ENCODE results near the gene ARHGAP44.
A peak's percentile ranks its signal among the peaks of the same experiment; 100 is the strongest.
"Not testable (repeated sequence)": the region's sequence is repeated elsewhere in the genome, so short reads cannot be mapped to it uniquely, and the experiment has no call there.

Gene ARHGAP44

DNA sequence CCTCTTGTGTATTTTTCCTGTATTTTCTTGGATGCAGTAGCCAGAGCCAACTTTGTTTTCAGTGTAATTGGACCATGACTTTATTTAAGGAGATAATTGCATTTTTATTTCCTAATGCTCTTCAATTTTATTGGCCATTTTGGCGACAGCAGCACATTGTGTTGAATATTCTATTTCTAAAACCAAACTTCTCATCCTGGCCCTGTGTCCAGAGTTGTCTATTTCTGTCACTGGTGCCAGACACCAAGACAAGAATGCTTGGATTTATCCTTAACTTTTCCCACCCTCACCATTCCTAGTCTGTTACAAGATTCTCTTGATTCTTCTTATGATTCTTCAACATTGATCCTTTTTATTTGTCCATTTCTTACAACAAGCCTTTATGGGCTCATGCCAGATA lies 37.1 kb downstream of the ARHGAP44 start:
- DNase-seq = no peak

DNA sequence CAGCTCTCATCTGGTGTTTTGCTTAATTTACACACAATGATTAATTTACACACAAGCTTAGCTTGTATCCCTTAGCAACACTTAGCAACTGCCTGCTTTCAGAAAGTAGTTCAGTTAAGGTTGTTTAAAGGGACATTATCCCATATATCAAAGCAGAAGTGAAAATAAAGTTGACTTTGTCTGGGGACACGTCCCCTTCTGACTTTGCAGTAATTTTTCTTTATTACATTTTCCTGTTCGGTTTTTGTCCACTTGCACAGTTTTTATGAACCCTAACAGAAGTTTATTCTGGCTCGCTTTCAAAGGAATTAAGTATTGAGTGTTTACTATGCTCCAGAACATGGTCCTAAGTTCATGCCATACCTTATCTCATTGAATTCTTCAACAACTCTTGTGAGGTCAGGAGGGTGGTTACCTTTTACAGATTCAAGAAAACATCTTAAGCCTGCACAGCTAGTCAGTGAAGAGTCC lies 41.5 kb downstream of the ARHGAP44 start:
- no peak for DNase-seq

DNA sequence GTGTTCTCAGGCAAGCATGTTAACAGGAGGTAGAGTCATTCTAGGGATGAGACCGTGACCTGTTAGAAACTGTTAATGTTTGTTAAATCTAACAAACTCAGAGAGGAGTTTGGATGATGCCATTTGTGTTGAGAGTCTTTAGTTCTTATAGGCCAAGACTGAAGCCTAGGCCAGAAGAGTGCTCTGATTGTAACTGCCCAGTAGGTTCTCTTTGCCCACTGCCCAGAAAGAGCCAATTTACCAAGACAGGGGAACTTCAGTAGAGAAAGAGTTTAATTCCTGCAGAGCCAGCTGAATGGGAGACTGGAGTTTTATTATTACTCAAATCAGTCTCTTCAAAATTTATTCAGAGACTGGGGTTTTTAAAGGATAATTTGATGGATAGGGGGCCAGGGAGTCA lies 42.5 kb downstream of the ARHGAP44 start:
- DNase-seq = no peak

DNA sequence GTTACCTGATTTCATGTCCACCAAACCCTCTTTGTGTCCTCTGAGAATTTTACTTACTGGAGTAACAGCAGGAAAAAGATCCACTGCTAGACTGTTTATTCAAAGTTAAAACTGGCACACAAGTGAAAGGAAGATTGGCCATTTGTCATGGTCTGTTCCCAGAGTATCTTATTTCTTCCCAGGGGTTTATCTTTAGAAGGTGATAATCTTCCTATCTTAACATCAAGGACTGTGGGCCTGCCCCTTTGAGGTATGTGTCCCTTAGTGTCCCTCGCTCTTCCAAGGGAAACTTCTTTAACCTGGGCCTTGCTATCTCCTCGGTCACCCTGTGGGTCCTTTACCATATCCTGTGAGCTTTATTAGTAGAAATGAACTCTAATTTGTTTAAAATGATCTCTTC lies 49.7 kb downstream of the ARHGAP44 start:
- DNase-seq = no peak

DNA sequence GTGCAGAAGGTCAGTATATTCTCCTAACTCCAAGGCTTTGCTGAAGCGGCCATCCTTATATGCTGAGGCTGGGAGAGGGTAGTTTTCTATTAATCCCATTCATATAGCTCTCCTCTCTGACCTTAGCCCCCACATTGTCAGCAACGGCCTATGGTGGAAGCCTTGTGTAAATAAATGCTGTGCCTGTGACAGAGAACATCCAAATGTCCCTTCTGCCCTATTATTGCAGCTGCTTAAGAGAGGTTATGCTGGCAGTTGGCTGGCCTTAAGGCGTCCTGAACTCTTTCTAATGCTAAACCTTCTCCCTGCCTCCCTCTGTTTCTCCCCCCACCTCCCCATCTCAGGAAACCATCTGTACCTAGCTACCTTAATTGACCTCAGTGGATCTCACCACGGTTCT lies 53.6 kb downstream of the ARHGAP44 start:
- no peak for DNase-seq

DNA sequence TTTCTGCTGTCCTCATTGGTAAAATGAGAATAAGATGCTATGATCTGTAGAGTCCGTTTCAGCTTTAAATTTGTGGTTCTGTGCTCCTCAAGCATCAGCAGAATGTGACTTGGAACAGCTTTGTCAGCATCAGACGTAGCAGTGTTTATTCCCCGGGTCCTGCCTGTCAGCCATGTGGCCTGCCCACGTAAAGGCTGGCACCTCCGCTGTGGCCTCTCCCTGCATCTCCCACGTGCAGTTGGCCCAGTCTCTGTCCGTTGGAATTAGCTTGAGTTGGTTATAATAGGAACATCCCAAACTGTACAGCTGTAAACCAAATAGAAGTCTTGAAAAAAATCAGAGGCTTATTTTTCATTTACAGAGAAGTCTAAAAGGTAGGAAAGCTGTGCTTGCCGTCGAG lies 61.7 kb downstream of the ARHGAP44 start:
- no peak for DNase-seq

DNA sequence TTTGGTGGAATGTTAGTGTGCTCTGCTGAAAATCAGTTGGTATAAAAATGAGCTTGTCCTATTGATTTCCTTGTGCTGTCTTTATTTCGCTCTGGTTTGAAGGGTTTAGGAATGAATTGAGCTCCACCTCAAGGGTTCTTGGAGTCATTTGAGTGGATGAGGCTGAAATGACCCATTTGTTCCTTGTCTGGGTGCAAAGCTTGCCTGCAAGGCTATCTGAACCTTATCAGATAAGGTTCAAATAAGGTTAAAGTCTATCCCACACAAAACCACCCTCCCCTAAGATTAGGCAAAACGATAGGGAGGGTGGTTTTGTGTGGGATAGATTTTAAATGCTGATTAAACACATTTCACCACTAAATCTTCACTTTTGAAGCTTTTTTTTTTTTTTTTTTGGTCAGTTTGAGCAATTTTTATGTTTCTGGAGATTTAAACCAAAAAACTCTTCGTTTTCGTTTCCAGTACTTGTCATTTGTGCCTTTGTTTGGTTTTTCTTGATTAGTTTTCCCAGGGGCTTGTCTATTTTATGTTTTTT lies 62.7 kb downstream of the ARHGAP44 start:
- no peak for DNase-seq

DNA sequence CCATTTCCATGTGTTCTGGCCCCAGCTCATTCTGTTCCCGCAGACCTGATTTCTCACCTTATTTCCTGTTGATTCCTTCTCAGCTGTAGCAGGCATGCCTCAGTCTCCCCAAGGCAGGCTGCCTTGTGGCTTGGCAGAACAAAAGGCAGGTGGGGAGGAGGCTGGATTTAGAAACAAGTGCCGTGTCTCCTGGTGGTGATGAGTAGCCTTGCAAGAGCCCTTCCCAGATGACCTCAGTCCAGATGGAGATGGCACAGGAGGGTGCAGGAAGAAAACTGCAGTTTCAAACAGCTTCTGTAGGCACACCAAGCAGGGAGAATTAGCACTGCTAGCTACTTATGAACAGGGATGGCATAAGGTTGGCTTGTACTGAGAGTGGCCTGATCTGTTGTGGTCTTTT lies 64.6 kb downstream of the ARHGAP44 start:
- no peak for DNase-seq

DNA sequence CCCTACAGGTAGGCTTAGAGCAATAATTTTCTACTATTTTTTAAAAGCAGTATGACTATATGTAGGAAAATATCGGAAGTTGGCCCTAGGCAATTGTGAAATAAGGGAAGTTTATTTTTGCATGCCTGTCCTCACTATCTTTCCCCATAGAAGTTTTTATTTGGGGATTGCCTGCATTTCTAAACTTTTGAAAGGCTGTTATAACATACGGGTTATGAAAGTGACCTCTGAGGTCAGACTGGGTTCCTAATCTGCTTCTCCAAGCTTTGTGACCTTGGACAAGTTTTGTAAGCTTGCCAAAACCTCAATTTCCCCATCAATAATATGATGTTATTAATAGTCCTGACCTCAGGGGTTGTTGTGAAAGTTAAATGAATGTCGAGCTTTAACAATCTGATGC lies 67.1 kb downstream of the ARHGAP44 start:
- peak; percentile 17 to 72 (median 24) for DNase-seq

DNA sequence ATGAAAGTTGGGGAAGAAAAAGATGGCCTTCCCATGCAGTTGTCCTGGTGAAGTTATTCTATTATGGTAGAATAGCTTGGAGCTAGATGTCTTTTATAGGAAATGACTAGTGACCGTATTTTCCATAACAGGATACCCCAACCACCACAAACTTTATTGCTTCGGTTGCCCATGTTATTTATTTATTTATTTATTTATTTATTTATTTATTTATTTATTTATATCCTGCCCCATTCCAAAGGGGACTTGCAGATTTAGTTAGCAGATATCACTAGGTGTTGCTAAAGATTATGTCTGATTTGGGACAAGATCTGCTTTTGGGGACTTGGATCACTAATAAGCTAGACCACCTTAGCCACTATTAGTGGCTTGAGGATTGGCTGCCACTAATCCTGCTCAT lies 68.3 kb downstream of the ARHGAP44 start:
- DNase-seq = no peak

DNA sequence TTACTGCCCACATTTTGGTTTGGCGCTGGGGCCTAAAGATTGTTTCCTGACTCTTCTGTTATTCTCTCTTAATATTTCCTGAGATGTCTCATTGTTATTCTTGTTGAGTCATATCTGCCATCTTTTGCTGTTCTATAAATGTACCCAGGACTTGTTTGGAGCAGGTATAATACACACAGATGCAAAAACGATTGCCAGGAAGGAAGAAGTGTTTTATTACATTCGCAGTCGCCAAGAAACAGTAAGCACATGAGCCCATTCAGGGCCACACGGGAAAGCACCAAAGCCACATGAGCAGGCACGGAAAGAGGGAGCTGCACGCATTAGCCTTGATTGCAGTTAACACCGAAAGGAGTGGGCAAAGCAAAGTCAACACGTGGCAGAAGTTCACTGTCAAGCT lies 70.2 kb downstream of the ARHGAP44 start:
- DNase-seq = no peak

DNA sequence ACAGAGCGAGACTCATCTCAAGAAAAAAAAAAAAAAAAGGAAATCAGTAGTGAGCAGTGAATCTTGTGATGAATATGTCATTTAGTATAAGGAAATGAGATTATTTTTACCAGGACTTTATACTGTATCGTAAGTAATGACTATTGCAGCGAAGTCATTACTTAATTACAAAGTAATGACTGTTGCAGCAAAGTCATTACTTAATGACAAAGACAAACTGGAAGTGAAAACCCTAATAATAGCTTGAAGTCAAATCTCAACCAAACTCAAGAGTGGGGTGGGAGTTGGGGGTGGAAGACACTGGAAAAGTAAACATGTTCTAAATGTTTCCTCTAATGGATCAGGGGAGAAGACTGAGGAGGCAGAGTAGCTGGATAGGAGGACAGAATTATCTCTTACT lies 76.5 kb downstream of the ARHGAP44 start:
- peak in 1 of 4 experiments; percentile 5 for DNase-seq

DNA sequence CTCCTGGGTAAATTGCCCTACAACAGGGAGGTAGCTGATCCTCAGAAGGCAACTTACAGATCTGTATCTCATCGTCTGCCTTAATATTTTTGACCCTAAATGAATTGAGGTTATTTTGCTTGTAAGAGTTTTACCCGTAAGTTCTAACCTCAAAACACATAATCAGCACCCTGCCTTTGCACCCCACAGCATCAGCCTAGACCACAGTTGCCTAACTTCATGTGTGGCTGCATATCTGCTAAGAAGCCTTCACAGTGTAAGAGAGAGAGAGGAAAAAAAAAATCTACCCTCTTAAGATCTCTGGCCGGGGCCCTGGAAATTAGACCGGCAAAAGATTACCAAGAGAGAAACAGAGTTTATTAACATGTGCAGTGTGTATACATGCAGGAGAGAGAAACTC lies 76.9 kb downstream of the ARHGAP44 start:
- DNase-seq = no peak

DNA sequence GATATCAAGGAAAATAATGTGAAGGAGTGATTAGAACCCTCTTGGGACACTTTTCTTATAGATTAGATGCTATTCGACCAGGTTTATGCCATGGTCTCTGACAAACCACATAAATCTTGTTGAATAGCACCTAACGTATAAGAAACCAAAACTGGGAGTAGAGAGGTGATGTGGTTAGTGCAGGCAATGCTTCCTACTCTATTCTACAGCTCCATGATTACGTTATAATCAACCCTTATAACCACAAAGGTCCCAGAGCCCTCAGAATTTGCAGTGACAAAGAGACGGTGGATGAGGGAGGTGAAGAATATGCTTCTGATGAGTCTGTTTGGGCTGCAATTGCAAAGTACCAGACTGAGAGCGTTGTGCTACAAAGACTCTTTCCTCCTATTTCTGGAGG lies 78.4 kb downstream of the ARHGAP44 start:
- no peak for DNase-seq

DNA sequence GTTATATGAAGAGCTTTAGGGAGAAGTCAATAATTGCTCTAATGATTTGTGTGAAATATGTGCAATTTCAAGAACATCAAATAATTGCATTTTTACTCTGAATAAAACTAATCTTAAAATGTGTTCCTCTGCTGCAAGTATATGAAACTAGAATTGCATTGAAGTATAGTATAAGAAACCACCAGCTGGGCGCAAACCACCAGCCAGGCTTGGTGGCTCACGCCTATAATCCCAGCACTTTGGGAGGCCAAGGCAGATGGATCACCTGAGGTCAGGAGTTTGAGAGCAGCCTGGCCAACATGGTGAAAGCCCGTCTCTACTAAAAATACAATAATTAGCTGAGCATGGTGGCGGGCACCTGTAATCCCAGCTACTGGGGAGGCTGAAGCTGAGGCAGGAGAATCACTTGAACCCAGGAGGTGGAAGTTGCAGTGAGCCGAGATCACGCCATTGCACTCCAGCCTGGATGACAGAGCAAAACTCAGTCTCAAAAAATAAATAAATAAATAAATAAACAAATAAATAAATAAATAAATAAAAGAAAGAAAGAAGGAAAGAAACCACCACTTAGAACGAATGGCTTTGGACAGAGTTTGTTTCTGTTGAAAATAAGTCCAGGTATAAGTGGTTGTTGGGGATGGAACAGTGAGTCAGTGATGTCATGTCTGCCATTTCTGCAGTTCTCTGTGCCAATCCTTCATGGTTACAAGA lies 84.3 kb downstream of the ARHGAP44 start:
- not testable (repeated sequence) for DNase-seq

DNA sequence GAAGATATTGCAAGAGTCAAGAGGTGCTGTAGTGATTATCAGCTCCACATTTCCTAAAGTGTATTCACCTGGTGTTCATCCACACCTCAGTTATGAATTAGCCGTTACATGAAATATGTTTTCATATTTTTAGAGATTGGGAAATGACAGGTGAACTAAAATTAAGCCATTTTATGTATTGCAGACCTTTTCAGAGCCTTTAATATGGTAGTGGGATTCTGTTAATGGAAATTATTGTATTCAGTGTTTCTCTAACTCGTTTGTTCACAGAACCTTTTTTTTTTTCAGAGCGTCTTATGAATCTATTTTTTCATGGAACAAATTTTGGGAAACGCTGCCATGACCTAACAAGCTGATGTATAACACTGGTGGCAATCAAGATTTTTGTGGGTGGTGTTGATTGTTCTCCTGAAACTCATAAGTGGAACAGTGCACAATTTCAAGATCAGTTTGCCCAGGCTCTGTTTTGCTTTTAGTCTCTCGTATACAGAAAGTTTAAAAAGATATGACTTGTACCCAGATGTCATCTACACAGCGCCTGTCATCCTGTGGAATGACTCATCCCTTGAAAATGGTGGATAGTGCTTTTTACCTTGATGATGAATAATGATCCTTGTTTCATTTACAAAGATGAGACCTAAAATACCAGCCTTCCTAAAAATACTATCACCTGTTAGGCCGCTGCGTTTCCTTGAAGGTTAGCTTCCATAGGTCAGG lies 88.8 kb downstream of the ARHGAP44 start:
- no peak for DNase-seq

DNA sequence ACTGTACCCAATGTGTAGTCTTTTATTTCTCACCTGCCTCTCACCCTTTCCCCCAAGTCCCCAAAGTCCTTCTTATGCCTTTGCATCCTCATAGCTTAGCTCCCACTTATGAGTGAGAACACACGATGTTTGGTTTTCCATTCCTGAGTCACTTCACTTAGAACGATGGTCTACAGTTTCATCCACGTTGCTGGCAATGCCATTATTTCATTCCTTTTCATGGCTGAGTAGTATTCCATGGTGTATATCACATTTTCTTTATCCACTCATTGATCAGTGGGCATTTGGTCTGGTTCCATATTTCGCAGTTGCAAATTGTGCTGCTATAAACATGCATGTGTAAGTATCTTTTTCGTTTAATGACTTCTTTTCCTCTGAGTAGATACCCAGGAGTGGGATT lies 89.8 kb downstream of the ARHGAP44 start:
- not testable (repeated sequence) for DNase-seq

DNA sequence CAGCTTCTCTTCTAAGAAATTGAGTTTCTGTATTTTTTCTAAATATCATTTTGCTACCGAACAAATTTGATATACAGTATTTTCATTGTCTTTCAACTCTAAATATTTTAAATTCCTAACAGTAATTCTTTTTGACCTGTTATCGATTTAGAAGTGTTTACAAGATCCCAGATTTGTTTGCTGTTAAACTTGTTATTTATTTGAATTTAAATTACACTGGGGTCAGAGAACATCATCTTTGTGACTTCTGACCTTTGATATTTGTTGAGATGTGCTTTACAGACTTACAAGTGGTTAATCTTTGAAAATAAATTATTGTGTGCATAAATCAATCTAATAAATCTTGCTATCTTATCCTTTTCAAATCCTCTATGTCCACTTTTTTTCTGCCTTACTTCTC lies 94.2 kb downstream of the ARHGAP44 start:
- DNase-seq = no peak

DNA sequence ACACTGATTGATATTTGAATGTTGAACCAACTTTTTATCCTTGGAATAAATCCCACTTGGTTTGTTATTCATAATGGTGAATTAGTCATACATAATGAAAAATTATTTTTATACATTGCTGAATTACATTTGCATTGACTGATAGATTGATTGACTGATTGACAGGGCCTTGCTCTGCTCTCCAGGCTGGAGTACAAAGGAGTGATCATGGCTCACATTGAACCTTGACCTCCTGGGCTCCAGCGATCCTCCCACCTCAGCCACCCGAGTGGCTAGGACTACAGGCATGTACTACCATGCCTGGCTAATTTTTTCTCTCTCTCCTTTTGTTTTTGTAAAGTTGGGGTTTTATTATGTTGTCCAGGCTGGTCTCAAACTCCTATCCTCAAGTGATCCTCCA lies 97.8 kb downstream of the ARHGAP44 start:
- no peak for DNase-seq

DNA sequence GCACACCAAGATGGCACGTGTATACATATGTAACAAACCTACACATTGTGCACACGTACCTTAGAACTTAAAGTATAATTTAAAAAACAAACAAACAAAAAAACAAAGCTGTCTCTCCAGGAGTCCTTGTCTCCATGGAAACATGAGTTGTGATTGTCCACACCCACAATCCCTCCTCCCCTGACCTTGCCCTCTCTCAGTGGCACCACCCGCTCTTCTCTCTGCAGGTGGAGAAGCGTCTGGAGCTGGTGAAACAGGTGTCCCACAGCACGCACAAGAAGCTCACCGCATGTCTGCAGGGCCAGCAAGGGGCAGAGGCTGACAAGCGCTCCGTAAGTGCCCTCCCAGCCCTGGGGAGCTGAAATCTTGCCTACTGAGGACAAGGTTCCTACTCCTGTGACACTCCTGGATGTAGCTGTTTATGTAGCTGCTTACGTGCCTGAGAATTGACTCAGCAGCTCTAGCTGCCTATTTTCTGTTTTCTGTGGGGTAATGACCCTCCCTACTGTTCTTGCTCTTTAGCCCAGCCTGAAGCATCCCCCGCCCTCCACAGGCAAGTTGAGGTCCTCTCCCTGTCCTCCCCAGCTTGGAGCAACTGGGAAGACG lies 107.0 kb downstream of the ARHGAP44 start:
- DNase-seq = no peak

DNA sequence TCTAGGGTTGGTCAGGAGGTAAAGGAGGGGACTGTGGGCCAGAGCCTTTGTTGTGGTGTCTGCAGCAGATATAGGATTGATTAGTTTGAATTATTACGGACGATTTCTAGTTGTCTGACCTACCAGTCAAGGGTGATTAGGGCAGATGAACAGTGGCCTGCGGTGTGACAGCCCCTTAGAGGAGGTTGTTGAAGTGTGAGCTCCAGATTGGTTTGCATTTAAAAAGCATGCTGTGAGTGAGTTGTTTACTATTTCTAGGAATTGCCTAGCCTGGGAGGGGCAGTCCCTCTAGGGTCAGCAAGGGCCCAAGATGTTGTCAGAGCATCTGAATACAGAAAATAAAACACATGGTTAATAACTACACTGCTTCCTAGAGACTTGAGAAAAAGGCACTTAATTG lies 108.8 kb downstream of the ARHGAP44 start:
- no peak for DNase-seq

DNA sequence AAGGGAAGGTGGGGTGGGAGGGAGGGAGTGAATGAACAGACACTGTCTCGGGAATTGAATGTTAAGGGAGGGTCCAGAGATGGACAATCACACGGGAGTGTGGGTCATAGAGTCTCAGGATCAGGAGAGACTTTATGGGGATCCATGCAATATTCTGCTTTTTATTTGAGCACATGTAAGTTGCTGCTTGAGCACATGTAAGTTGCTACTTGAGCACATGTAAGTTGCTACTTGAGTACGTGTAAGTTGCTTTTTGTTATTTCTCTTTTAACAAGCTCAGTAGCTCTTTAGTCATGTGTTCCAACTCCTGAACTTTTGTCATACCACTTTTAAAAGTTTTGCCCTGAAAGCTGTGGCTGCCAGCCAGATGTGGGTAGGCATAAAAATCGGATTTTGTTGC lies 110.3 kb downstream of the ARHGAP44 start:
- DNase-seq = no peak

DNA sequence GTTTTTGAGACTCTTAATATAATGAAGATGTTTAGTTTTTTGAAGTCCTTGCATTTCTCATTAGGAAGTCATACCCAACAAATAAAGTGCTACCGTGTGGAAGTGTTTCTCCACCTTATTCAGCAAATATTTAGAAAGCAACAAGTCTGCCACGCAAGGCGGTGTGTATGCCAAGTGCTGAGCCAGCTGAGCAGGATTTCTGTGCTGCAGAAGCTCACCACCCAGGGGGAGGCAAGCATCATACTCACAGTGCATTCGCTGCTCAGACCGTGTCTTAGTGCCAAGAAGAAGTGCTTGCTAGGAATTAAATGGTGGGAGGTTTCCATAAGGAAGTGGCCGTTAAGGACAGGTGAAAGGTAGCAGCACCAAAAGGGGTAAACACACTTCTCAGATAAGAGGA lies 111.2 kb downstream of the ARHGAP44 start:
- DNase-seq = no peak

DNA sequence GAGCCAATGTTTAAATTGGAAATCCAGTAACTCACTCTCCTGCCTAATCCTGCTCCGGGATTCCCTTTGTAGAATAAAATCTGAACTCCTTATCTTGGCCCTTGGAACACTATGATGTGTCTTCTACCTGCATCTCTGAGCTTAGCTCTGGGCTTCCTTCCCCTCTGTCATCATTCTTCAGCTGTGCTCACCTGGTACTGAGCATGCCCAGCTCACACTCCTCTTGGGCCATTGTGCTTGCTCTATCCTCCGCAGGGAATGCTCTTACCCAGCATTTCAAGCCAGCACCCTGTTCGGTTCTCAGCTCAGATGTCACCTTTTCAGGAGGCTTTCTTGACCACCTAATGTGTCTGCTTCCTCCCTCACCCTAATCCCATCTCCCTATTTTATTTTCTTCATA lies 112.7 kb downstream of the ARHGAP44 start:
- no peak for DNase-seq

All from suppressor macrophage (primary cell).